ENCODE measurements around the gene STARD9. TPM values are rescaled to one million over a fixed set of nuclear protein-coding genes. Genes with fewer than 3 reads are reported as not detected.

Gene STARD9
- total and polyA plus RNA-seq, 10 of the 15 experiments (the other 5 are each of a cell fraction or from before 2014, with no cell fraction given) = 0.58 to 11.5 (median 6.1) TPM

DNA sequence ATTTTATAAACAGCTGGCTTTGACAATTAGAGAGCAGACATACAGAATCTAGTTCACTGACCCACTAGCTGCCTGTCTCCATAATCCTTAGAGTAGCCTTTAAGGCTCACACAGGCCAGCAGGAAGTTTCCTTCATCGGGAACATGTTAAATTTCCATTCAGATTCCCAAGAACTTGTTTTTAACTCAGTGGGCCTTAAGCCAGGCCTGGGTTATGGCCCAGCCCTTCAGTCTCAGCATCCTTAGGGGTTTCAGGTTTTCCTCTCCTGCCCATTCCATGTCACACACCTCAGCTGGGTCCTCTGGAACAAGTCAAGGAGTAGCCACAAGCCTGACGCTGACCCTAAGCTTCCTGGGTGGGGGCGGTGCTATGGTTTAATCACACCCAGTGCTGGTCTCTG is 146.5 kb downstream of the STARD9 start:
- 95% methylated on average over 3 of the region's 3 CpGs for WGBS (ENCODE audit: insufficient coverage, insufficient replicate concordance, low lambda C conversion rate, missing lambda C conversion rate)
- SMC1A ChIA-PET (ENCODE audit: uncharacterized antibody, unreplicated experiment) = interaction anchor here (1.5 kb wide), 1 partner anchor 201 kb away, joined by 4 read pairs; no protein-coding TSS in a partner anchor
- Histone ChIP-seq H3K36me3 (ENCODE audit: control insufficient read depth in 2 of 2, insufficient read depth in 2 of 2, low read length in 1 of 2) (peaks cover 18% of the 10 kb centered on the region in 2 experiments), H3K4me2 (ENCODE audit: control insufficient read depth, insufficient read depth) (no peak overlapping the region), H2AFZ (ENCODE audit: control insufficient read depth, low read depth, low read length) (no peak overlapping the region), H3K9ac (ENCODE audit: control insufficient read depth, insufficient read depth, low read length) (no peak overlapping the region), H4K20me1 (ENCODE audit: control insufficient read depth, insufficient read depth) (no peaks in the 10 kb centered on the region), H3K4me3 (no peak overlapping the region), H3K9me3 (replicated peaks; ENCODE audit: control insufficient read depth, insufficient read depth, low read length) (no peaks in the 10 kb centered on the region), H3K79me2 (ENCODE audit: control insufficient read depth, insufficient read depth, low read length) (no peaks in the 10 kb centered on the region), H3K4me1 (ENCODE audit: control insufficient read depth, insufficient read depth, low read length) (no peaks in the 10 kb centered on the region), H3K27ac (ENCODE audit: control insufficient read depth, insufficient read depth) (no peak overlapping the region), H3K27me3 (replicated peaks in 1 of 2; ENCODE audit: control insufficient read depth in 2 of 2, insufficient read depth in 2 of 2, low read length in 1 of 2) (no peaks in the 10 kb centered on the region)
- DNase-seq (ENCODE audit: low read depth, low spot score) = no peak
- no peak for FAIRE-seq
- in situ Hi-C loops (cut with MboI) (no loop called here), intact Hi-C loops (cut with micrococcal nuclease; ENCODE audit: unreplicated experiment) (no loop called here)
- POLR2A ChIA-PET = interaction anchor here (0.7 kb wide), 1 partner anchor 218 kb away, joined by 3 read pairs; no protein-coding TSS in a partner anchor
- TF ChIP-seq, protein P1, sequence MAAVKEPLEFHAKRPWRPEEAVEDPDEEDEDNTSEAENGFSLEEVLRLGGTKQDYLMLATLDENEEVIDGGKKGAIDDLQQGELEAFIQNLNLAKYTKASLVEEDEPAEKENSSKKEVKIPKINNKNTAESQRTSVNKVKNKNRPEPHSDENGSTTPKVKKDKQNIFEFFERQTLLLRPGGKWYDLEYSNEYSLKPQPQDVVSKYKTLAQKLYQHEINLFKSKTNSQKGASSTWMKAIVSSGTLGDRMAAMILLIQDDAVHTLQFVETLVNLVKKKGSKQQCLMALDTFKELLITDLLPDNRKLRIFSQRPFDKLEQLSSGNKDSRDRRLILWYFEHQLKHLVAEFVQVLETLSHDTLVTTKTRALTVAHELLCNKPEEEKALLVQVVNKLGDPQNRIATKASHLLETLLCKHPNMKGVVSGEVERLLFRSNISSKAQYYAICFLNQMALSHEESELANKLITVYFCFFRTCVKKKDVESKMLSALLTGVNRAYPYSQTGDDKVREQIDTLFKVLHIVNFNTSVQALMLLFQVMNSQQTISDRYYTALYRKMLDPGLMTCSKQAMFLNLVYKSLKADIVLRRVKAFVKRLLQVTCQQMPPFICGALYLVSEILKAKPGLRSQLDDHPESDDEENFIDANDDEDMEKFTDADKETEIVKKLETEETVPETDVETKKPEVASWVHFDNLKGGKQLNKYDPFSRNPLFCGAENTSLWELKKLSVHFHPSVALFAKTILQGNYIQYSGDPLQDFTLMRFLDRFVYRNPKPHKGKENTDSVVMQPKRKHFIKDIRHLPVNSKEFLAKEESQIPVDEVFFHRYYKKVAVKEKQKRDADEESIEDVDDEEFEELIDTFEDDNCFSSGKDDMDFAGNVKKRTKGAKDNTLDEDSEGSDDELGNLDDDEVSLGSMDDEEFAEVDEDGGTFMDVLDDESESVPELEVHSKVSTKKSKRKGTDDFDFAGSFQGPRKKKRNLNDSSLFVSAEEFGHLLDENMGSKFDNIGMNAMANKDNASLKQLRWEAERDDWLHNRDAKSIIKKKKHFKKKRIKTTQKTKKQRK (IDR thresholded peaks at IDR 0.05; ENCODE audit: low read depth, low read length) = no peak
- TF ChIP-seq BHLHE40 (IDR thresholded peaks at IDR 0.05; ENCODE audit: borderline replicate concordance in 1 of 2, low read depth in 2 of 2, low read length in 1 of 2) (no peak), ZNF274 (IDR thresholded peaks at IDR 0.05; ENCODE audit: insufficient read depth, insufficient read length) (no peak), ATF7 (IDR thresholded peaks at IDR 0.05; ENCODE audit: low read depth) (no peak), SMC3 (IDR thresholded peaks at IDR 0.05; ENCODE audit: borderline replicate concordance, low read length) (no peak), BRCA1 (IDR thresholded peaks at IDR 0.05; ENCODE audit: low read depth, low read length) (no peak), SP1 (IDR thresholded peaks at IDR 0.05; ENCODE audit: low read depth, low read length) (no peak), EZH2 (IDR thresholded peaks at IDR 0.05; ENCODE audit: borderline replicate concordance, control insufficient read depth, low read depth, low read length) (no peak), IRF4 (IDR thresholded peaks at IDR 0.05; ENCODE audit: low read depth, low read length) (no peak), RUNX3 (IDR thresholded peaks at IDR 0.05; ENCODE audit: low read length) (no peak), ASH2L (IDR thresholded peaks at IDR 0.05; ENCODE audit: borderline replicate concordance, low read depth) (no peak), FOXK2 (IDR thresholded peaks at IDR 0.05) (no peak)
- TF ChIP-seq, protein P2, sequence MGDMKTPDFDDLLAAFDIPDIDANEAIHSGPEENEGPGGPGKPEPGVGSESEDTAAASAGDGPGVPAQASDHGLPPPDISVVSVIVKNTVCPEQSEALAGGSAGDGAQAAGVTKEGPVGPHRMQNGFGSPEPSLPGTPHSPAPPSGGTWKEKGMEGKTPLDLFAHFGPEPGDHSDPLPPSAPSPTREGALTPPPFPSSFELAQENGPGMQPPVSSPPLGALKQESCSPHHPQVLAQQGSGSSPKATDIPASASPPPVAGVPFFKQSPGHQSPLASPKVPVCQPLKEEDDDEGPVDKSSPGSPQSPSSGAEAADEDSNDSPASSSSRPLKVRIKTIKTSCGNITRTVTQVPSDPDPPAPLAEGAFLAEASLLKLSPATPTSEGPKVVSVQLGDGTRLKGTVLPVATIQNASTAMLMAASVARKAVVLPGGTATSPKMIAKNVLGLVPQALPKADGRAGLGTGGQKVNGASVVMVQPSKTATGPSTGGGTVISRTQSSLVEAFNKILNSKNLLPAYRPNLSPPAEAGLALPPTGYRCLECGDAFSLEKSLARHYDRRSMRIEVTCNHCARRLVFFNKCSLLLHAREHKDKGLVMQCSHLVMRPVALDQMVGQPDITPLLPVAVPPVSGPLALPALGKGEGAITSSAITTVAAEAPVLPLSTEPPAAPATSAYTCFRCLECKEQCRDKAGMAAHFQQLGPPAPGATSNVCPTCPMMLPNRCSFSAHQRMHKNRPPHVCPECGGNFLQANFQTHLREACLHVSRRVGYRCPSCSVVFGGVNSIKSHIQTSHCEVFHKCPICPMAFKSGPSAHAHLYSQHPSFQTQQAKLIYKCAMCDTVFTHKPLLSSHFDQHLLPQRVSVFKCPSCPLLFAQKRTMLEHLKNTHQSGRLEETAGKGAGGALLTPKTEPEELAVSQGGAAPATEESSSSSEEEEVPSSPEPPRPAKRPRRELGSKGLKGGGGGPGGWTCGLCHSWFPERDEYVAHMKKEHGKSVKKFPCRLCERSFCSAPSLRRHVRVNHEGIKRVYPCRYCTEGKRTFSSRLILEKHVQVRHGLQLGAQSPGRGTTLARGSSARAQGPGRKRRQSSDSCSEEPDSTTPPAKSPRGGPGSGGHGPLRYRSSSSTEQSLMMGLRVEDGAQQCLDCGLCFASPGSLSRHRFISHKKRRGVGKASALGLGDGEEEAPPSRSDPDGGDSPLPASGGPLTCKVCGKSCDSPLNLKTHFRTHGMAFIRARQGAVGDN (IDR thresholded peaks at IDR 0.05) = no peak
- no TSS peak for BruUV-seq (replicated peaks)
- CTCF ChIA-PET = interaction anchor here (1.4 kb wide), 1 partner anchor 205 kb away, joined by 7 read pairs; no protein-coding TSS in a partner anchor
- RAD21 ChIA-PET (ENCODE audit: unreplicated experiment) = interaction anchor here (1.0 kb wide), 1 partner anchor 75 kb away, joined by 3 read pairs; no protein-coding TSS in a partner anchor
- no peak for ATAC-seq

Data from GM12878 (cell line).